ENCODE results near the gene NINJ1.

DNA sequence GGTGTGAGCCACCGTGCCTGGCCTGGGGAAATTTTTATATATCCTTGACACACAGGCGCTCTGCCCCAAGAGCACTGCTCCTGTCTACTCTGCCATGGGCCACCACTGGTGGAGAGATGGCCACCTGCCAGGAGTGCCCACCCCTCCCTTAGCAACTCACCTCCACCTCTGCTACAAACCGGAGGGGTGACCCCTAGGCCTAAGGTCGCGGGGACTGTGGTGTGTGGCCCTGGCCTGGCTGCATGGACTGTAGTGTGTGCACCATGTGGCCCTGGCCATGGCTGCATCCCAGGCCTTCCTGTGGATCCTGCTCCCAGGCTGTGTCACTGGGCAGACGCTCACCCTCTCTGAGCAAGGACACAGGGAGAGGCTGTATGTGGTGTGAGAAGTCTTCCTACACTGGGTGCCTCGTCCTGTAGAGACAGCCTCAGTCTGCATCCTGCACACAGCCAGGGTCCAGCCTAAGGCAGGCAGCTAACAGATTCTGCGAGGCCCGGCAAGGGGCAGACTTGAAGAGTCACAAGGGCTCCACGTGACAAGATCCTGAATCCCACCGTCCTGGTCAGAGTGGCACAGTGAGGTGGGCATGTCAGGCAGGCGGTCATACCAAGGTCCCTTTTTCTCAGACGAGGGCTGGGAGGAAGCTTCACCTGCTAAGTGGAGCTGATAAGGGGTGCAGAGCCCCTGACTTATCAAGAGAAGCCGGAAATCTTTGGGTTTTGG, 10.3 kb downstream of the NINJ1 start:
- TF ChIP-seq EZH2phosphoT487 (IDR thresholded peaks at IDR 0.05; ENCODE audit: borderline replicate concordance), result no peak
- TF ChIP-seq, protein P1, sequence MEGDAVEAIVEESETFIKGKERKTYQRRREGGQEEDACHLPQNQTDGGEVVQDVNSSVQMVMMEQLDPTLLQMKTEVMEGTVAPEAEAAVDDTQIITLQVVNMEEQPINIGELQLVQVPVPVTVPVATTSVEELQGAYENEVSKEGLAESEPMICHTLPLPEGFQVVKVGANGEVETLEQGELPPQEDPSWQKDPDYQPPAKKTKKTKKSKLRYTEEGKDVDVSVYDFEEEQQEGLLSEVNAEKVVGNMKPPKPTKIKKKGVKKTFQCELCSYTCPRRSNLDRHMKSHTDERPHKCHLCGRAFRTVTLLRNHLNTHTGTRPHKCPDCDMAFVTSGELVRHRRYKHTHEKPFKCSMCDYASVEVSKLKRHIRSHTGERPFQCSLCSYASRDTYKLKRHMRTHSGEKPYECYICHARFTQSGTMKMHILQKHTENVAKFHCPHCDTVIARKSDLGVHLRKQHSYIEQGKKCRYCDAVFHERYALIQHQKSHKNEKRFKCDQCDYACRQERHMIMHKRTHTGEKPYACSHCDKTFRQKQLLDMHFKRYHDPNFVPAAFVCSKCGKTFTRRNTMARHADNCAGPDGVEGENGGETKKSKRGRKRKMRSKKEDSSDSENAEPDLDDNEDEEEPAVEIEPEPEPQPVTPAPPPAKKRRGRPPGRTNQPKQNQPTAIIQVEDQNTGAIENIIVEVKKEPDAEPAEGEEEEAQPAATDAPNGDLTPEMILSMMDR (conservative IDR thresholded peaks at IDR 0.05; ENCODE audit: low read length), result no peak

Measured in Loucy (cell line).